GM12878 (cell line): ENCODE measurements around the gene RAD51B. TPM values are rescaled to one million over a fixed set of nuclear protein-coding genes. Genes with fewer than 3 reads are reported as not detected.

Experiments used
- ASH2L ChIP-seq: fragments of 300-600, 200-600 bp; sonication (generic); IDR thresholded peaks from 2 replicates; pipeline ENCODE4 v1.6.1; 2017; ENCODE audit warnings: low read depth, mild to moderate bottlenecking, borderline replicate concordance
- ATF3 ChIP-seq: IDR thresholded peaks from 2 replicates; pipeline ENCODE4 v1.6.1; 2011; ENCODE audit warnings: low read depth, mild to moderate bottlenecking, low read length, moderate library complexity, borderline replicate concordance; ENCODE audit errors: extremely low read depth
- ATF7 ChIP-seq: fragments of 450-650 bp; IDR thresholded peaks from 2 replicates; pipeline ENCODE4 v1.6.1; 2016; ENCODE audit warnings: low read depth, mild to moderate bottlenecking
- BACH1 ChIP-seq: fragments of 450-650 bp; IDR thresholded peaks from 2 replicates; pipeline ENCODE4 v1.6.1; 2017; ENCODE audit warnings: mild to moderate bottlenecking, borderline replicate concordance
- BHLHE40 ChIP-seq, 2 experiments: fragments of 450-650 bp in 1 of 2; IDR thresholded peaks; 2 replicates each; pipeline ENCODE4 v1.6.1; 2011 to 2017; ENCODE audit warnings: low read depth in 2 of 2, borderline replicate concordance in 1 of 2, improper control_type of control experiment in 1 of 2, low read length in 1 of 2, mild to moderate bottlenecking in 1 of 2
- CREM ChIP-seq: IDR thresholded peaks from 2 replicates; pipeline ENCODE4 v1.6.1; 2014; ENCODE audit warnings: antibody characterized with exemption, low read depth
- JUNB ChIP-seq: IDR thresholded peaks from 2 replicates; pipeline ENCODE4 v1.6.1; 2016; ENCODE audit warnings: antibody characterized with exemption, mild to moderate bottlenecking
- MTA2 ChIP-seq: fragments of 450-650 bp; IDR thresholded peaks from 2 replicates; pipeline ENCODE4 v1.6.1; 2016; ENCODE audit warnings: low read depth, mild to moderate bottlenecking, moderate library complexity
- MXI1 ChIP-seq: fragments of 150-350 bp; IDR thresholded peaks from 2 replicates; pipeline ENCODE4 v1.6.1; 2011; ENCODE audit warnings: low read depth, mild to moderate bottlenecking, inconsistent platforms, low read length, improper control_type of control experiment
- NFIC ChIP-seq: IDR thresholded peaks from 2 replicates; pipeline ENCODE4 v1.6.1; 2012; ENCODE audit warnings: low read depth, mild to moderate bottlenecking, inconsistent platforms, low read length, moderate library complexity
- PBX3 ChIP-seq: IDR thresholded peaks from 2 replicates; pipeline ENCODE4 v1.6.1; 2011; ENCODE audit warnings: mild to moderate bottlenecking, low read depth, low read length, moderate library complexity; ENCODE audit not compliant: insufficient replicate concordance
- POLR2AphosphoS5 ChIP-seq: IDR thresholded peaks from 2 replicates; pipeline ENCODE4 v1.6.1; 2011; ENCODE audit warnings: mild to moderate bottlenecking, low read length, inconsistent platforms
- RAD51 ChIP-seq: fragments of 450-650 bp; IDR thresholded peaks from 2 replicates; pipeline ENCODE4 v1.6.1; 2016; ENCODE audit warnings: moderate library complexity, mild to moderate bottlenecking, inconsistent platforms
- RCOR1 ChIP-seq: conservative IDR thresholded peaks from 2 replicates; pipeline ENCODE4 v1.6.1; 2012; ENCODE audit warnings: low read depth, low read length, improper control_type of control experiment
- REST ChIP-seq: IDR thresholded peaks from 2 replicates; pipeline ENCODE4 v1.6.1; 2012; ENCODE audit warnings: mild to moderate bottlenecking, low read depth, low read length
- SMARCA5 ChIP-seq: fragments of 450-650 bp; IDR thresholded peaks from 2 replicates; pipeline ENCODE4 v1.6.1; 2017; ENCODE audit warnings: mild to moderate bottlenecking
- SREBF1 ChIP-seq: IDR thresholded peaks from 2 replicates; pipeline ENCODE4 v1.6.1; 2012; ENCODE audit warnings: mild to moderate bottlenecking, low read length
- TARDBP ChIP-seq: IDR thresholded peaks from 2 replicates; pipeline ENCODE4 v1.6.1; 2016; ENCODE audit warnings: borderline replicate concordance
- WRNIP1 ChIP-seq: IDR thresholded peaks from 2 replicates; pipeline ENCODE4 v1.6.1; 2011; ENCODE audit warnings: low read depth, low read length, improper control_type of control experiment, borderline replicate concordance
- YY1 ChIP-seq: IDR thresholded peaks from 2 replicates; pipeline ENCODE4 v1.6.1; 2011; ENCODE audit warnings: low read depth, mild to moderate bottlenecking, low read length
- ZNF592 ChIP-seq: fragments of 450-650 bp; IDR thresholded peaks from 2 replicates; pipeline ENCODE4 v1.6.1; 2017; ENCODE audit warnings: mild to moderate bottlenecking, moderate library complexity
- ZSCAN29 ChIP-seq: fragments of 450-650 bp; IDR thresholded peaks from 2 replicates; pipeline ENCODE4 v1.6.1; 2017; ENCODE audit warnings: mild to moderate bottlenecking, moderate library complexity
- polyA plus RNA-seq, 11 experiments: library from polyadenylated mRNA; depleted of rRNA in 4 of 11; unstranded in 6 of 11; stranded (reverse) in 5 of 11; fragments of >200 nt; fragmentation: Nextera tagmentation in 4 of 11; fragmentation: Illumina TruSeq in 1 of 11; extraction: Ambion mirVana in 4 of 11; extraction: Trizol in 1 of 11; gene quantifications; 1 replicate in 1 of 11; 2 replicates in 10 of 11; pipeline versions ENCODE4 v1.2.1 to v1.2.3, GENCODE V29; 2011 to 2016; ENCODE audit warnings: inconsistent platforms in 2 of 11, missing spikeins in 2 of 11, low read depth in 1 of 11
- total RNA-seq, 4 experiments: library from RNA; depleted of rRNA in 3 of 4; stranded (reverse); fragments of >200 nt in 3 of 4; fragmentation: Illumina TruSeq in 1 of 4; extraction: Trizol in 1 of 4; gene quantifications; 2 replicates each; pipeline versions ENCODE4 v1.2.1 to v1.2.3, GENCODE V29; 2013 to 2021

The RAD51B gene
- total and polyA plus RNA-seq, 10 of the 15 experiments (the other 5 are each of a cell fraction or from before 2014, with no cell fraction given) = 9.8 to 26.8 (median 21.3) TPM

- peak; percentile 68 for TF ChIP-seq POLR2AphosphoS5
- no peak for TF ChIP-seq ZSCAN29
- TF ChIP-seq RAD51 = peak; percentile 34; the same call in 1 of the 2 replicates
- TF ChIP-seq NFIC = no peak
- TF ChIP-seq WRNIP1 = no peak
- TF ChIP-seq JUNB = no peak
- no peak for TF ChIP-seq REST
- TF ChIP-seq SREBF1 = 0 out of 2 replicates have a peak, but pooled peaks have one; percentile 36
- TF ChIP-seq MXI1 = peak; percentile 65; the same call in 1 of the 2 replicates
- TF ChIP-seq ZNF592 = peak; percentile 90
- TF ChIP-seq ASH2L = no peak
- peak; percentile 26; the same call in 1 of the 2 replicates for TF ChIP-seq YY1
- peak; percentile 40; the same call in 1 of the 2 replicates for TF ChIP-seq SMARCA5
- TF ChIP-seq TARDBP = no peak; the same call in 1 of the 2 replicates
- no peak for TF ChIP-seq PBX3
- TF ChIP-seq ATF3 = no peak
- TF ChIP-seq CREM = peak; percentile 70
- TF ChIP-seq MTA2 = peak; percentile 72; the same call in 1 of the 2 replicates
- peak; percentile 97 to 98 for TF ChIP-seq BHLHE40 (IDR thresholded peaks at IDR 0.05; ENCODE audit: borderline replicate concordance in 1 of 2, low read depth in 2 of 2, low read length in 1 of 2)
- peak; percentile 75 for TF ChIP-seq ATF7
- peak; percentile 50 for TF ChIP-seq BACH1
- no peak for TF ChIP-seq RCOR1
These were observed 464.0 kb downstream of the RAD51B start (continued) for GRCh38 chr14:68283378-68284123.
